CD4-positive, alpha-beta T cell treated with Interleukin-15 for 1 hour (primary cell): ENCODE data around the gene MOB2.
A peak's percentile ranks its signal among the peaks of the same experiment; 100 is the strongest.

Experiments used
- DNase-seq: peaks from one replicate; pipeline ENCODE4 v3.0.0-alpha.2; 2020

Gene MOB2

DNA sequence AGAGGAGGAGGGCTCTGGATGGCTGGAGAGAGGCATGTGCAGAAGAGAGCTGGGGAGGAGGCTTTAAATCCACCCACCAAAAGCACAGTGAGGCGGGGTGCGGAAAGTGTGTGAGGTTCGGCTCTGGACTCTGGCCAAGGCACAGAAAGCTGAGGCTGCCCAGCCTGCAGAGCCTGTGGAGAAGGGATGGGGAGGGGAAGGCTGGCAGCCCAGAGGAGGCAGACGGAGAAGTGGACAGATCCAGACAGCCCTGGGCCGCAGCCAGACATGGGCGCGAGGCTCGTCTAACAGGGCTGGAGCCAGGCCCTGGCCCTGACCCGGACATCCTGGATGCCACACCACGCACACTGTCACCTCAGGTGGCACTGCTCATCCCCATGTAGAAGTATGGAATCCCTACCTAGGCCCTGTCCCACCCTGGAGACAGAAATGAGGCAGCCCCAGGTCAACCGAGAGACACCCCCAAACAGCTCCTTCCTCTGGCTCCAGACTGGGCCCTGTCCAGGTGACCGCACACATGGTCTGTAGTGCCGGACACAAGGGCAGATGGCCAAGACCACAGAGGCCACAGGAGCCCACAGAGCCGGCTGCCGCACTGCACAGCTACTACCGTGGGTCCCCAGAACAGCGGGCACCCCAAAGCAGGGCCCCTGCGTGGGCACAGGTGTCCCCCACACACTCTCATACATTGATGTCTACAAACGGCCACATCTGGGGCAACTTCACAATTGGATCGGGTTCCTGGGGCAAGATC lies 16.6 kb upstream of the MOB2 start:
- DNase-seq = no peak

DNA sequence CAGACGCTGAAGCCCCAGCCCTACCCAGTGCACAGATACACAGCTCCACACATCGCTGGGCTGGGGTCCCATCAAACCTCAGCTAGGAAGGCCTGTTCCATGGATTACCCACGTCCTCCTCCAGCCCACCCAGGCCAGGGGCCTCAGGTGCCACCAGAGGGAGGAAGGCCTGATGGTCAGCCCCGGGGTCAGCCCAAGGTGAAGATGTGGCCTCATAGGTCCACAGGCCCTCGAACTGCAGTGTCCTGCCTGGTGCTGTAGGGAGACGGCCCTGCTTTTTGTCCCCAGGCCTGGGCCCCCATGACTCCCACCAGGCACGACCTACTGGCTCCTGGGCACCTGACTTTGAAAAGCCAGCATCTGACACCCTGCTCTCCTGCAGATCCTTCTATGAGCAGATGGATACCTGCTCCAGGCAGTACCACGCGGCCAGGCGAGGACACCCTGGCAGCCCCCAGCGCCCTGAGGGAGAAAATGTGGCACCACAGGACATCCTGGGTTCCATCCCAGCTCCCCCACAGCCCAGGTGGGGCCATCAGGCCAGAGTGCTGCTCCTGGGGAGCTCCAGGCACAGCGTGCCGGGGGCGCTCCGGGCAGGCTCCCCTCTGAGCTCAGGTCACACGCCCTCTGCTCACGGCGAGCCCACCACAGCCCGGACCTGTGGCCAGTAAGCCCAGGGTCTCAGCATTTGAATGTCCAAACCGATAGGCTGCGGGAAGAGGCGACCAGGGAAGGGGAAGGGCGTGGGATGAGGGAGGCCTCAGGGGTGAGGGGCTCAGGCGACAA lies 15.8 kb upstream of the MOB2 start:
- DNase-seq = no peak

GRCh38 chr11:1501421-1502167 lies 15.0 kb upstream of the MOB2 start:
- no peak for DNase-seq

DNA sequence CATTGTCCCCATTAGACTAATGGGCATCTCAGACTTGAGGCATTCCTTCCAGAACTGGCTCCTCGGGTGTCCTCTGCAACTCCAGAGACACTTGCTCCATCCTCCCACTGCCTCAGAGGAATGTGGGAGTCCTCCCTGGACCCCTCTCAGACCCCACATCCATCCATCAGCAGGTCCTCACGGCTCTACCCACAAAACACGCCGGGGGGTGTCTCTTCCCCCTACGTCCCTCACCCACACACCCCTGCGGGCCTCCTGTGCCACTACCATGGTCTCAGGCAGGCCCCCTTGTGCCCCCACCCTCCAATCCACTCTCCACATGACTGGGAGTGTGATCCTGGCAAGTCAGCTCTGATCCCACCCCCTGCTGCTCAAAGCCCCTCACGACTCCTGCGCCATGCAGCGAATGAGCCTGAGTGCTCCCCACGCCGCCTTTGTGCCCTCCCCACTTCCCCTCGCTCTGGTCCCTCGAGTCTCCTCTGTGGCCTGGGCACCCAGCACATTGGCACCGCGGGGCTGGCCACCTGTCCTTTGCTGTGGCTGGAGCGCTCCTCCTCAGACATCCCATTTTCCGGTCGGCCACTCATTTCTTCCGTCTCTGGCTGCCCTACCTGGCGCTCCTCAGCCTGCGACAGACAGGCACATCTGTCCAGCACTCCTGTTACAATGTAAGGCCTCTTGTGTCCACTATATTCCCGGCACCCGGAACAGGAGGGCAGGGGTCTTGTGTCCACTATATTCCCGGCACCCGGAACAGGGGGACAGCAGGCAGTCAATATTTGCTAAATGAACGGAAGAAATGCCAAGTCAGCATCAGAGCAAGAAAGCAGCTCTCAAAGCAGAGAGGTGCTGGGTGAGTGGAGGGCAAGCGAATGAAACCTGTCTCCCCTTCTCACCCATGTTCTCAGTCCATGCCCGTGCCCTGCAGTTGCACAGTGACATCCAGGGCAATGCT lies 14.2 kb upstream of the MOB2 start:
- no peak for DNase-seq

DNA sequence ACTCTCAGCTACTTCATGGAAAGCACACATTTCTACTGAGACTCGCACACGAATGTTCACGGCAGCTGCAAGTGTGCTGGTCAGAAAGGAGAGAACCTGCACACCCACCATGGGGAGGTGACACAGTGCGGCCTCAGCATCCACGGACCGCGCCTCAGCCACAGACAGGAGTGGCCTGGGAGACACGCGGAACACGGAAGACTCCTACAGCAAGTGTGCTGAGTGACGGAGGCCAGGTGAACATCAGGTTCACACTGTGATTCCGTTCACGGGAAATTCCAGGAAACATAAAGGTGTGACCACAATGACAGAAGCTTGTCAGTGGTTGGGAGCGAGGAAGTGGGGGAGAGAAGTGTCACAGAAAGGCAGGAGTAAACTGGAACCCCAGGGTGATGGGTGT lies 13.3 kb upstream of the MOB2 start:
- DNase-seq = no peak

- no peak for DNase-seq
Measured at GRCh38 chr11:1499261-1499890, 12.8 kb upstream of the MOB2 start.

DNA sequence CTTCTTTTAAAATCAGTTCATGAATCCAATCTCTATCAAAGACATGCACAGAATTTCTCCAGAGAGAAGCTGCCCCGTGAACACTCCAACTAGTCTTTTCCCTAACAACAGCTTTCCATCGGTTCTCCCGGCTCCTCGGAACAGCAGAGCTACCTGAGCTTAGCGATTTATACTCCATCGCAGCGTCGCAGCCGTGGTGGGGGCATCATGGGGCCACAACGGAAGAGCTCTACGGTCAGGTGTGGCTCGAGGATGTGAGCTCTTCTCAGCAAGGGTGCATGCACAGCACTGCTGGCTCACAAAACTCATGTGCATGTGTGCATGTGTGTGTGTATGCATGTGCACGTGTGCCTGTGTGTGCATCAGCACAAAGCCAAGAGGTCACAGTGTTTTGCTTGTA lies 11.7 kb upstream of the MOB2 start:
- DNase-seq = no peak

DNA sequence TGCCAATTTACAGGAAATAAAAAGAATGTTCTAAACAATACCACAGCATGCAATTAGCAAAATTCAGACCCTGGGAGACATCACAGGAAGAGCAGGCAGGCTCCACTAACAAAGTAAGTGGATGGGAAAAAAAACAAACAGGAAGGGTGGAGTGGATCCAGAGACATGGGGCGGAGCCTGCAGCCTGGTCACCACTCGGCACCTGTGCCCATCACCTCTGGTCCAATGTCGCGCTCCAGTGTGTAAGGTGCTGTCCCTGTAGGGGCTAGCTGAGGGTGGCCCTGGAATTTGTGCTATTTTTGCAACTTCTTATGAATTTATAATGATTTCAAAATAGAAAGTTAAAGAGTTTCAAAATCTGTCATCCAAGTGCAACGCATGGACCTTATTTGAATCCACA lies 11.0 kb upstream of the MOB2 start:
- DNase-seq = no peak

GRCh38 chr11:1496761-1497095 lies 10.1 kb upstream of the MOB2 start:
- no peak for DNase-seq

DNA sequence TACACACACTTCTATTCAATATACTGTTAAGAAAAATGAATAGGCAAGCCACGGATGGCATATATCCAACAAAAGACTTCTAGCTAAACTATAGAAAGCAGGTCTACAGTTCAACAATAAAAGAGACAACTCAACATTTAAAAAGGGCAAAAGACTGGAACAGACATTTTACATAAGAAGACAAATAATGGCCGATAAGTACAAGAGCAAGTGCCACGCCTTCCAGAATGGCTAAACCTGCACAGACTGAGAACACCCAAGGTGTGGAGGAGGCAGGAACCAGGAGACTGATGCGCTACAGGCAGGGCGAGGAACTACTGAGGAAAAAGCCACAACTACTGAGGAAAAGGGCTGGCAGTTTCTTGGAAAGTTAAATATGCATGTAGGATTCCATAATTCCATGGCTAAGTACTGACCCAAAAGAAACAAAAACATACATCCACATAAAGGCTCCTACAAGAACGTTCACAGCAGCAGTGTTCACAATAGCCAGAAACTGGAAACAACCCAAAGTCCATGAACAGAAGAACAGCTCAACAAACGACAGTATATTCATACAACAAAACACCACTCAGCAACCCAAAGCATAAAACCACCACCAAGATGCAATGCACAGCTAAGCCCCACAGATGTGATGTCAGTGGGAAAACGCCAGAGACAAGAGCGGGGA lies 9.6 kb upstream of the MOB2 start:
- DNase-seq = no peak

DNA sequence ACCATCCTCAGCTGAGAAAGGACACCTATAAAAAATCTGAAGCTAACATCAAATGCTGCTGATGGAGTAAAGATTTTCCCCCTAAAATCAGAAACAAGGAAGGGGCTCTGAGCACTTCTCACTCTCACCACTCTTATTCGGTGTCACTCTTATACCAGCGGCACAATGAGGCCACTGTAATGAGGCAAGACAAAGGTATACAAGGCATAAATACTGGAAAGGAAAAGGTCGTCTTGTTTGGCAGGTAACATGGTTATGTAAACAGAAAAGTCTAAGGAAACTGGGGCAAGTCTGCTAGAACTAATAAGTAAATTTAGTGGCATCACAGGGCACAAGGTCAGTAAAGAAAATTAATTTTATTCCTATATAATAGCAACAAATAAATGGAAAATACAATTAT lies 8.1 kb upstream of the MOB2 start:
- no peak for DNase-seq

DNA sequence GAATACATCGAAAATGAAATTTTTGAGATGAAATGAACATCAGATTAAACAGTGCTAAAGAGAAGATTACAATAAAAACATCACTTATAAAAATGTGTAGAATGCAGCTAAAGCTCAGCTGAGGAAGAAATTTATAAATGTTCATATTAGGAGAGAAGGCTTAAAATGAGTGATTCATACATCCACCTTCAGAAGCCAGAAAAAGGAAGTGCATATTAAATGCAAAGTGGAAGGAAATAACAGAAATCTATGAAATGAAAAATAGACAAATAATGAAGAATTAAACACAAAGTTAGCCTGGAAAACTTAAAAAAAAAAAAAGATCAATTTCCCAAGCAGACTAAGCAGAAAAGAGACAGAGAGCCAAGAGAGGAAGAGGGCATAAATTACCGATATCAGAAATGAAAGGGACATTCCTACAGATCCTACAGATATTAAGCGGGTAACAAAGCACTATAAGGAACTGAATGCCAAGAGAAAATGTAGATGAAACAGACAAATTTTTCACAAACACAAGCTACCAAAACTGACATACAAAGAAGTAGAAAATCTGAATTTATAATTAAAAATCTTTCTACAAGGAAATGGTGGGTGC lies 7.2 kb upstream of the MOB2 start:
- DNase-seq = no peak

- no peak for DNase-seq
Measured at GRCh38 chr11:1491379-1491778, 4.8 kb upstream of the MOB2 start.

- DNase-seq = no peak
Measured at GRCh38 chr11:1490651-1491050, 4.1 kb upstream of the MOB2 start.

DNA sequence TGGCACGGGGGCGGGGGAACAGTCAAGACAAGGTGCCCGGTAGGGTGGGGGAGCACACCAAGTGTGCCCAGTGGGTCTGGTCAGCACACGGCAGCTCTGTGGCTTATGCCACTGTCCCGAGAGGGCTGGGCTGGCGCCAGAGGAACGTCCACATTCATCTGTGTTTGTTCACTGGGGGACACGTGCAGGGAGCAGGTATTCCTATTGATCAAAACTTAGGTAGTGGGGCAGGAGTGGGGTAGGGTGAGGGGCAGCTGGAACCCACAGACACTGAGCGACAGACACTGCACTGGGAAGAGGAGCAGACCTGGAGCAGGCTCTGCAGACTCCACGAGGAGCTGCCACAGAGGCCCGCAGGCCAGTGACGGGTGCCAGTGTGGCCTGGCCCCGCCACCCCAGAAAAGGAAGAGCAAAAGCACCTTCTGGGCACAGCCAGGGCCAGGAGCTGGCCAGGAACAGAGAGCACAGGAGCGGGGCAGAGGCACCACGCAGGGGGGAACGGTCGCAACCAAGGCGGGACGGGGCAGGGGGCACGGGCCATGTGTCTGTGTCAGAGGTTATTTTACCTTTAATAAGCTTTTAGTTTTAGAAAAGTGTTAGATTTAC lies 2.1 kb upstream of the MOB2 start:
- no peak for DNase-seq

- DNase-seq = peak; percentile 10
Measured at GRCh38 chr11:1487851-1488574, 1.4 kb upstream of the MOB2 start.

DNA sequence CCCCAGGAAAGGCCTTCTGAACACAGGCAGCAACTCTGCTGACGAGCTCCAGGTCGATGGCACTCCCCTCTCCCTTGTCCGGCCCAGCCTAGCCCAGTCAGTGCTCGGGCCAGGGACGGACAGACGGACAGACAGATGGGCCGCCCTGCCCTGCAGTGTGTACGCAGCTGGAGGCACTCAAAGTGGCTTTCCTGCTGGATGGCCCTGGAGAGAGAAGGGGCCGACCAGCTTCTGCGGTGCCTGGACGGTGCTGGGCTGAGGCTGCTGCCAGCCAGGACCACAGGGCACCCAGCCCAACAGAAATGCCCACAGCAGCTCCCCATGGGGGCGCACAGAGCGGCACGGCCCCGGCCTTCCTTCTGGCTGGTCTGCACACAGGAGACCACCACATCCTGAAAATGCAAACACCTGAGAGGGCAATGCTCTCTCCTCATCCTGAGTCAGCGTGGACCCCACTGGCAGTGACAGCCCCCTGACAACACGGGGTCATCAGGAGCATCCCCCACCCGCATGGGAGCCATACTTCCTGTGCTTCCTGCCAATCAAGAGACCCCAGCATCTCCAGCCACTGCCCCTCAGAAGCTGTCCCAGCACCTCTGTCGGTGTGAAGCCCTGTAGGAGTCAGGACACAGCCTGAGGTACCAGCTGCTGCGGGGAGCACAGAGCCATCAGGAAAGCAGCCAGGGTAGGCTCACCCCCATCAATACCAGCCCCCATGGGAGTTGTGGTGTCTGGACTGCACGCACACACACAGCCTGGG lies 692 bp upstream of the MOB2 start:
- peak; percentile 2 for DNase-seq

GRCh38 chr11:1485504-1485885 lies 1.1 kb downstream of the MOB2 start:
- DNase-seq = no peak
